ENCODE measurements around the gene SLC12A4. TPM values are rescaled to one million over a fixed set of nuclear protein-coding genes. Genes with fewer than 3 reads are reported as not detected.

The SLC12A4 gene
- total RNA-seq, 1 donor: 79.3 TPM

GRCh38 chr16:67967958-67968399 lies 458 bp downstream of the SLC12A4 start:
- H3K36me3 ChIP-seq (ENCODE audit: insufficient read depth, low read length): peaks cover 17% of the 10 kb centered on the region
- peak overlapping the region; percentile 59 for H2AFZ ChIP-seq (ENCODE audit: low read length)

DNA sequence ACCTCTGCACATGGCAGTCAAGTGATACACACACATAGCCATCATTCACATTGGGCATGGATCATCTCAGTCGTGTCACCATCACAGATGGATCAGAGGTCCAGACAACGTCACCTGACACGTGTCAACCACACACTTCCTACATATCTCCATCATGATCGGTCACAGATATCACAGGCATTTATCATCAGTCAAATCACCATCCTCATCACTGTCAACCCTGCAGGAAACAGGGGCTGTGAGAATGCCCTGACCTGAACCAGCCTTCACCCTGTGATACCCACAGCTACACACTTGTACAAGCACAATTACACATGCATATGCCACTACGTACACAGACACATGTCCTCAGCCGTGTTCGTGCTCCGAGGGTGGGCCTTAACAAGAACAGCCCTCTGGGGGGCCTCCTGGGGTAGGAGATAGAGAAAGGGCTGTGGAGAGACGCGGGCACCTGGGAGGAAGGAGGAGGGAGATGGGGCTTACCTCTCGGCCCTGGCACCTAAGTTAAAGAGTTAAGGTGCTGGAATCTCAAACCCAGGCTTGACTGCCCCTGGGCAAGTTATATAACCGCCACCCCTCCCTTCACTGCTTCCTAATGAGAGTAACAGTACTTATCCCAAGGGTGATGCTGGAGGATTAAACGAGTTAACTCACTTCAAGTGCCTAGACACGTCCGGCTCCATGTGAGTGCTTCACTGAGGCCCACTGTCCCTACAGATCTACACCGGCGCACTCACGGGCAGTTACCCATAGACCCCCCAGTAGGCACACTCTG lies 1.1 kb downstream of the SLC12A4 start:
- H3K27ac ChIP-seq (ENCODE audit: low read depth, low read length): peak overlapping the region; percentile 89
- H3K79me2 ChIP-seq (ENCODE audit: insufficient read depth, low read length): peaks cover 59% of the 10 kb centered on the region
- H4K20me1 ChIP-seq (ENCODE audit: insufficient read depth, low read length): peaks cover 46% of the 10 kb centered on the region
- no peaks in the 10 kb centered on the region for H3K9me3 ChIP-seq (ENCODE audit: low read depth, low read length)
- peak overlapping the region; percentile 96 for H3K4me2 ChIP-seq (ENCODE audit: insufficient read depth, low read length)
- DNase-seq (ENCODE audit: insufficient read length, low spot score, missing footprints): peak; percentile 94
- H3K4me1 ChIP-seq (ENCODE audit: insufficient read depth, low read length): peaks cover 33% of the 10 kb centered on the region
- H2AFZ ChIP-seq (ENCODE audit: low read length): peak overlapping the region; percentile 54
- TF ChIP-seq, protein P1, sequence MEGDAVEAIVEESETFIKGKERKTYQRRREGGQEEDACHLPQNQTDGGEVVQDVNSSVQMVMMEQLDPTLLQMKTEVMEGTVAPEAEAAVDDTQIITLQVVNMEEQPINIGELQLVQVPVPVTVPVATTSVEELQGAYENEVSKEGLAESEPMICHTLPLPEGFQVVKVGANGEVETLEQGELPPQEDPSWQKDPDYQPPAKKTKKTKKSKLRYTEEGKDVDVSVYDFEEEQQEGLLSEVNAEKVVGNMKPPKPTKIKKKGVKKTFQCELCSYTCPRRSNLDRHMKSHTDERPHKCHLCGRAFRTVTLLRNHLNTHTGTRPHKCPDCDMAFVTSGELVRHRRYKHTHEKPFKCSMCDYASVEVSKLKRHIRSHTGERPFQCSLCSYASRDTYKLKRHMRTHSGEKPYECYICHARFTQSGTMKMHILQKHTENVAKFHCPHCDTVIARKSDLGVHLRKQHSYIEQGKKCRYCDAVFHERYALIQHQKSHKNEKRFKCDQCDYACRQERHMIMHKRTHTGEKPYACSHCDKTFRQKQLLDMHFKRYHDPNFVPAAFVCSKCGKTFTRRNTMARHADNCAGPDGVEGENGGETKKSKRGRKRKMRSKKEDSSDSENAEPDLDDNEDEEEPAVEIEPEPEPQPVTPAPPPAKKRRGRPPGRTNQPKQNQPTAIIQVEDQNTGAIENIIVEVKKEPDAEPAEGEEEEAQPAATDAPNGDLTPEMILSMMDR (IDR thresholded peaks at IDR 0.05; ENCODE audit: extremely low read depth, low read depth, low read length): no peak
- peak overlapping the region; percentile 94 for H3K4me3 ChIP-seq (ENCODE audit: insufficient read depth, low read length)
- no peaks in the 10 kb centered on the region for H3K27me3 ChIP-seq (ENCODE audit: insufficient read depth, low read length)
- H3K36me3 ChIP-seq (ENCODE audit: insufficient read depth, low read length): peaks cover 23% of the 10 kb centered on the region

More at GRCh38 chr16:67967958-67968399, 458 bp downstream of the SLC12A4 start:
- H3K4me2 ChIP-seq (ENCODE audit: insufficient read depth, low read length): peak overlapping the region; percentile 96
- H3K27me3 ChIP-seq (ENCODE audit: insufficient read depth, low read length): no peaks in the 10 kb centered on the region
- TF ChIP-seq, protein P1 (IDR thresholded peaks at IDR 0.05; ENCODE audit: extremely low read depth, low read depth, low read length): no peak
- H3K4me1 ChIP-seq (ENCODE audit: insufficient read depth, low read length): peaks cover 33% of the 10 kb centered on the region
- peaks cover 53% of the 10 kb centered on the region for H3K79me2 ChIP-seq (ENCODE audit: insufficient read depth, low read length)
- peaks cover 46% of the 10 kb centered on the region for H4K20me1 ChIP-seq (ENCODE audit: insufficient read depth, low read length)
- DNase-seq (ENCODE audit: insufficient read length, low spot score, missing footprints): peak; percentile 96
- H3K4me3 ChIP-seq (ENCODE audit: insufficient read depth, low read length): peak overlapping the region; percentile 94
- peak overlapping the region; percentile 89 for H3K27ac ChIP-seq (ENCODE audit: low read depth, low read length)
- H3K9me3 ChIP-seq (ENCODE audit: low read depth, low read length): no peaks in the 10 kb centered on the region

DNA sequence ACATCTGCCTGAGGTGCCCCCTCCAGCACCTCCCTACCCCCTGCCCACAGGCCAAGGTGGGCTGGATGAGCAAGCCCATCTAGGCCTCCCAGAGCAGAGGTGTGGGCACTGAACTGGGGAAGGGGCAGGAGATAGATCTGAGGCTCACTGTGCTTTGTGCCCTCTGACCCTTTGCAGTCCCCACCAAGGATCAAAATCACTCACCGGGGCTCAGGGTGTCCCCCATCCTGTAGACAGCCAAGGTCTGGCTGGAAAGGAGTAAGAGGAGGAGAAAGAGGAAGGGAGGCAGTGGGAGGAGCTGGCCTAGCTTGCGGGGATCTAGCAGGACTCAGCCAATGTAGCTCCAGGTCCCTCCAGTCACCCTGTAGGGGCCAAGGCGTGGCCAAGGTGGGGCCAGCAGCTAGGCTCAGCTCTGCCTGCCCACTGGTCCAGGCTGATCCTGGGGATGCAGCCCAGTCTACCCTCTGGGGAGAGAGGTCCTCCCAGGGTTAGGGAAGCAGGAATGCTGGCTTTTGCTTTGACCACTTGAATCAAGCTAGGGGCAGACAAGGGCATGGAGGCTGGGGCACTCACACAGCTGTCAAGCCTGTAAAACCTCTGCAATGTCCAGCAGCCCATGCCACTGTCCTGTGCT lies 1.8 kb downstream of the SLC12A4 start:
- Histone ChIP-seq H3K4me1 (ENCODE audit: insufficient read depth, low read length) (peaks cover 33% of the 10 kb centered on the region), H3K4me2 (ENCODE audit: insufficient read depth, low read length) (peak overlapping the region; percentile 96), H3K27ac (ENCODE audit: low read depth, low read length) (peak overlapping the region; percentile 89), H3K4me3 (ENCODE audit: insufficient read depth, low read length) (peak overlapping the region; percentile 94), H4K20me1 (ENCODE audit: insufficient read depth, low read length) (peaks cover 52% of the 10 kb centered on the region), H3K36me3 (ENCODE audit: insufficient read depth, low read length) (peaks cover 30% of the 10 kb centered on the region), H3K27me3 (ENCODE audit: insufficient read depth, low read length) (no peaks in the 10 kb centered on the region), H3K79me2 (ENCODE audit: insufficient read depth, low read length) (peaks cover 66% of the 10 kb centered on the region), H3K9me3 (ENCODE audit: low read depth, low read length) (no peaks in the 10 kb centered on the region), H2AFZ (ENCODE audit: low read length) (no peak overlapping the region)
- TF ChIP-seq, protein P1 (IDR thresholded peaks at IDR 0.05; ENCODE audit: extremely low read depth, low read depth, low read length): no peak
- peak; percentile 96 for DNase-seq (ENCODE audit: insufficient read length, low spot score, missing footprints)

Data from osteoblast (primary cell).